A549 (cell line): ENCODE measurements around the gene STK4. TPM values are rescaled to one million over a fixed set of nuclear protein-coding genes. Genes with fewer than 3 reads are reported as not detected.

Experiments used
- ATAC-seq, 2 experiments: fragments of 200-7000 bp in 1 of 2; fragments of >200 bp in 1 of 2; cut with Nextera tagmentation in 1 of 2; cut with Tn5 transposase in 1 of 2; 3 replicates each; pipeline versions ENCODE4 v1.8.0 to v1.9.1; 2018 to 2020; ENCODE audit warnings: mild to moderate bottlenecking in 1 of 2, moderate library complexity in 1 of 2
- CTCF ChIA-PET: fragments of 300-600 bp; sonication (Branson Sonifier 250); formaldehyde crosslinking; extraction: SDS; loops from one replicate; lab custom pipeline; 2021; ENCODE audit warnings: antibody characterized with exemption, inconsistent platforms; lab: Yijun Ruan, JAX
- POLR2A ChIA-PET: fragments of 350-600 bp; formaldehyde crosslinking; extraction: SDS; loops from one replicate; lab custom pipeline; 2021; ENCODE audit warnings: antibody characterized with exemption, inconsistent platforms; lab: Yijun Ruan, JAX
- DNase-seq, 2 experiments: peaks; one replicate each; pipeline versions ENCODE4 v3.0.0 to v3.0.0-alpha.2; 2011 to 2016; ENCODE audit warnings: low read depth in 1 of 2, low spot score in 1 of 2
- FAIRE-seq: peaks from 2 replicates; lab custom pipeline; 2011; peaks lifted over from hg19 to GRCh38; lab: Jason Lieb, UNC
- H3K27ac ChIP-seq, 2 experiments: fragments of >200 bp; sonication (Bioruptor Twin); formaldehyde crosslinking; 3 replicates each; pipeline ENCODE4 v1.5.1; 2016 to 2017
- H3K4me1 ChIP-seq: fragments of >200 bp; sonication (Bioruptor Twin); formaldehyde crosslinking; 3 replicates; pipeline ENCODE4 v1.6.1; 2016
- H3K4me2 ChIP-seq: fragments of >200 bp; sonication (Bioruptor Twin); formaldehyde crosslinking; 3 replicates; pipeline ENCODE4 v1.6.1; 2016
- H3K4me3 ChIP-seq: fragments of >200 bp; sonication (Bioruptor Twin); formaldehyde crosslinking; 3 replicates; pipeline ENCODE4 v1.5.1; 2016
- H3K9me3 ChIP-seq: fragments of >200 bp; sonication (Bioruptor Twin); formaldehyde crosslinking; 3 replicates; pipeline ENCODE4 v1.6.1; 2016
- BHLHE40 ChIP-seq: IDR thresholded peaks from 2 replicates; pipeline ENCODE4 v1.6.1; 2012; ENCODE audit warnings: low read depth, low read length, inconsistent platforms
- CEBPB ChIP-seq, 2 experiments: fragments of >200 bp in 1 of 2; sonication (Bioruptor Twin) in 1 of 2; formaldehyde crosslinking in 1 of 2; IDR thresholded peaks; 2 replicates each; pipeline ENCODE4 v1.6.1; 2012 to 2016
- EHMT2 ChIP-seq: fragments of 200-600 bp; sonication (generic); IDR thresholded peaks from 2 replicates; pipeline ENCODE4 v1.6.1; 2016; ENCODE audit warnings: antibody characterized with exemption, low read depth, mild to moderate bottlenecking, moderate library complexity
- ESRRA ChIP-seq: fragments of 150-350 bp; IDR thresholded peaks from 2 replicates; pipeline ENCODE4 v1.6.1; 2014; ENCODE audit warnings: mild to moderate bottlenecking, low read length, borderline replicate concordance
- HDAC2 ChIP-seq: fragments of 200-600 bp; sonication (generic); IDR thresholded peaks from 2 replicates; pipeline ENCODE4 v1.6.1; 2016
- HEYL ChIP-seq: fragments of 250-450 bp; sonication (Bioruptor Pico); IDR thresholded peaks from 2 replicates; pipeline ENCODE4 v1.8.0; 2021; ENCODE audit warnings: mild to moderate bottlenecking, moderate library complexity
- HOXB5 ChIP-seq: fragments of 250-450 bp; sonication (Bioruptor Pico); IDR thresholded peaks from 2 replicates; pipeline ENCODE4 v1.5.0; 2020; ENCODE audit warnings: mild to moderate bottlenecking, moderate library complexity
- JUN ChIP-seq, 2 experiments: fragments of >200 bp; sonication (Bioruptor Twin); formaldehyde crosslinking; IDR thresholded peaks; 2 replicates in 1 of 2; 3 replicates in 1 of 2; pipeline ENCODE4 v1.6.1; 2016 to 2017
- JUNB ChIP-seq: fragments of >200 bp; sonication (Bioruptor Twin); formaldehyde crosslinking; IDR thresholded peaks from 2 replicates; pipeline ENCODE4 v1.6.1; 2016
- MAFK ChIP-seq: fragments of 450-650 bp; IDR thresholded peaks from 2 replicates; pipeline ENCODE4 v1.6.1; 2014; ENCODE audit not compliant: partially characterized antibody
- MAZ ChIP-seq: fragments of 150-350 bp; IDR thresholded peaks from 2 replicates; pipeline ENCODE4 v1.6.1; 2014; ENCODE audit warnings: antibody characterized with exemption, low read depth, low read length, borderline replicate concordance
- MYC ChIP-seq: IDR thresholded peaks from 2 replicates; pipeline ENCODE4 v1.6.1; 2012; ENCODE audit warnings: mild to moderate bottlenecking, inconsistent platforms, low read length, improper control_type of control experiment, borderline replicate concordance
- NR3C1 ChIP-seq: fragments of >200 bp; sonication (Bioruptor Twin); formaldehyde crosslinking; IDR thresholded peaks from 3 replicates; pipeline ENCODE4 v1.6.1; 2017
- POLR2AphosphoS2 ChIP-seq: conservative IDR thresholded peaks from 2 replicates; pipeline ENCODE4 v1.6.1; 2012; ENCODE audit warnings: low read length, improper control_type of control experiment, inconsistent platforms
- TFCP2L1 ChIP-seq: fragments of 250-450 bp; sonication (Bioruptor Pico); IDR thresholded peaks from 2 replicates; pipeline ENCODE4 v1.5.0; 2021; ENCODE audit warnings: mild to moderate bottlenecking
- ZNF302 ChIP-seq: fragments of 250-450 bp; sonication (Bioruptor Pico); IDR thresholded peaks from 2 replicates; pipeline ENCODE4 v1.9.0; 2021; ENCODE audit warnings: inconsistent platforms, mild to moderate bottlenecking, moderate library complexity
- WGBS: methylation state at CpG from one replicate; pipeline ENCODE4 v1.1.6; 2017; ENCODE audit errors: missing lambda C conversion rate; 5-methylcytosine and 5-hydroxymethylcytosine counted together
- polyA plus RNA-seq, 4 experiments: library from polyadenylated mRNA; depleted of rRNA in 3 of 4; stranded (reverse); fragments of >200 nt; fragmentation: RNase III in 1 of 4; extraction: RNeasy Plus Mini Kit Qiagen cat#74134 plus additional on column Dnase treatment in 1 of 4; gene quantifications; 2 replicates in 3 of 4; 3 replicates in 1 of 4; pipeline ENCODE4 v1.2.3, GENCODE V29; 2011 to 2017
- TF ChIP-seq, protein P1 (sequence below): fragments of >200 bp; sonication (Bioruptor Twin); formaldehyde crosslinking; IDR thresholded peaks from 2 replicates; pipeline ENCODE4 v1.6.1; 2016
- TF ChIP-seq, protein P2 (sequence below): fragments of 150-350 bp; IDR thresholded peaks from 2 replicates; pipeline ENCODE4 v1.6.1; 2014; ENCODE audit warnings: low read depth, mild to moderate bottlenecking, low read length
- TF ChIP-seq, protein P3 (sequence below): IDR thresholded peaks from 2 replicates; pipeline ENCODE4 v1.6.1; 2012
- TF ChIP-seq, protein P4 (sequence below): fragments of 450-650 bp; IDR thresholded peaks from 2 replicates; pipeline ENCODE4 v1.6.1; 2014; ENCODE audit warnings: antibody characterized with exemption

The STK4 gene
- polyA plus RNA-seq, 2 of the 4 experiments (the other 2 are of a cell fraction), result 14.5 to 34.5 TPM

DNA sequence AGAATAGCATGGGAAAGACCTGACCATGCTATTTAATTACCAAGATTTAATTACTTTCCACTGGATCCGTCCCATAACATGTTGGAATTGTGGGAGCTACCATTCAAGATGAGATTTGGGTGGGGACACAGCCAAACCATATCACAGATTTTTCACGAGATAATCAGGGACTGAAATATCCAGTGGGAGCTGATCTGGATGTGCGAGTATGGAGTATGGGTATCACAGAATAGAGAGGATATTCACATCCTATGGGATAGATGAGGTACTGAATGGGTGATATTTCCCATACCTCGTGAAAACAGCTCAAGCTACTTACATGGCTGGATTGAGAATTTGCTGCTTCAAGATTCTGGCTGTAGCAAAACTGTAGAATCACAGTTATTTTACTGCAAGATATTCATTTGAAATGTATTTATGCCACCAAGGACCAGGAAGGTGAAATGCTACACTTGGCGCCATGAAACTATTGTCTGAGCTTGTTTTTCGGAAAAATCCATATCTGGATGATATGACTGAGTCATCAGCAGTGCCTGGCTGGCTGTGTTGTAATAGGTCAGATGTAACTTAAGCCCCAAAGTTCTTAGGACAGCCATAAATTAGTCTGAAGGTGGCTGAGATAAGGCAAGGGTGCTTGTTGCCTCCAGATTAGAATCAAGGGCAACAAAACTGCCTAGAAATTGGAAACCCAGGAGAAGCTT is 104.8 kb downstream of the STK4 start (continued):
- TF ChIP-seq NR3C1 (no peak), BHLHE40 (no peak), HDAC2 (no peak), EHMT2 (no peak)
- TF ChIP-seq, protein P1, sequence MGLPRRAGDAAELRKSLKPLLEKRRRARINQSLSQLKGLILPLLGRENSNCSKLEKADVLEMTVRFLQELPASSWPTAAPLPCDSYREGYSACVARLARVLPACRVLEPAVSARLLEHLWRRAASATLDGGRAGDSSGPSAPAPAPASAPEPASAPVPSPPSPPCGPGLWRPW, result no peak
- TF ChIP-seq, protein P2, sequence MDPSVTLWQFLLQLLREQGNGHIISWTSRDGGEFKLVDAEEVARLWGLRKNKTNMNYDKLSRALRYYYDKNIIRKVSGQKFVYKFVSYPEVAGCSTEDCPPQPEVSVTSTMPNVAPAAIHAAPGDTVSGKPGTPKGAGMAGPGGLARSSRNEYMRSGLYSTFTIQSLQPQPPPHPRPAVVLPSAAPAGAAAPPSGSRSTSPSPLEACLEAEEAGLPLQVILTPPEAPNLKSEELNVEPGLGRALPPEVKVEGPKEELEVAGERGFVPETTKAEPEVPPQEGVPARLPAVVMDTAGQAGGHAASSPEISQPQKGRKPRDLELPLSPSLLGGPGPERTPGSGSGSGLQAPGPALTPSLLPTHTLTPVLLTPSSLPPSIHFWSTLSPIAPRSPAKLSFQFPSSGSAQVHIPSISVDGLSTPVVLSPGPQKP, result no peak

DNA sequence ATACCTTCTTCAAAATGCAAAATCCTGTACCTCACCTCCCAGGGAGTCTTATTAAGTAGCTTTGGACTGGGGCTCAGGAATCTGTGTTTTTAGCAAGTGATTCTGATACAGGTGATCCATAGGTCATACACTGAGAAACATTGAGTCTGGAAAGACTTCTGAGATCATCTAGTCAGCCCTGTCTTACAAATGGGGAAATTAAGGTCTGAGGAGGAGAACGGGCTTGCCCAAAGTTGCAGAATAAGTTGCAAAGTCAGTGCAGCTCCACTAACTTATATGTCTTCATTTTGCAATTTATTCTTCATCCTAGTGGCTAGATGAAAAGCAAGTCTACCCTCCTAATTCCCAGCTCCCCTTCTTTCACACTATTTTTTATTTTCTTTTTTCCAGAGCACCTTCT is 105.8 kb downstream of the STK4 start:
- Histone ChIP-seq H3K4me1 (peaks cover 6% of the 10 kb centered on the region; the same call in 1 of the 3 replicates), H3K4me3 (no peak overlapping the region), H3K4me2 (no peak overlapping the region), H3K9me3 (no peaks in the 10 kb centered on the region), H3K27ac (no peak overlapping the region)
- FAIRE-seq (no peak), ATAC-seq (no peak), DNase-seq (no peak)
- 96% methylated on average over 1 of the region's 1 CpG for WGBS
- TF ChIP-seq, protein P3, sequence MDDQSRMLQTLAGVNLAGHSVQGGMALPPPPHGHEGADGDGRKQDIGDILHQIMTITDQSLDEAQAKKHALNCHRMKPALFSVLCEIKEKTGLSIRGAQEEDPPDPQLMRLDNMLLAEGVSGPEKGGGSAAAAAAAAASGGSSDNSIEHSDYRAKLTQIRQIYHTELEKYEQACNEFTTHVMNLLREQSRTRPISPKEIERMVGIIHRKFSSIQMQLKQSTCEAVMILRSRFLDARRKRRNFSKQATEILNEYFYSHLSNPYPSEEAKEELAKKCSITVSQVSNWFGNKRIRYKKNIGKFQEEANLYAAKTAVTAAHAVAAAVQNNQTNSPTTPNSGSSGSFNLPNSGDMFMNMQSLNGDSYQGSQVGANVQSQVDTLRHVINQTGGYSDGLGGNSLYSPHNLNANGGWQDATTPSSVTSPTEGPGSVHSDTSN, result no peak
- TF ChIP-seq MAFK (no peak), ZNF302 (CRISPR knock-in tag) (no peak), NR3C1 (no peak), ESRRA (no peak), CEBPB (IDR thresholded peaks at IDR 0.05) (no peak), JUN (IDR thresholded peaks at IDR 0.05) (no peak)
- CTCF ChIA-PET, result interaction anchor here (0.8 to 3.5 kb wide), 6 partner anchors 10 to 222 kb away, joined by 3 to 20 read pairs (median 6); no protein-coding TSS in a partner anchor
- POLR2A ChIA-PET, result no interaction called here

DNA sequence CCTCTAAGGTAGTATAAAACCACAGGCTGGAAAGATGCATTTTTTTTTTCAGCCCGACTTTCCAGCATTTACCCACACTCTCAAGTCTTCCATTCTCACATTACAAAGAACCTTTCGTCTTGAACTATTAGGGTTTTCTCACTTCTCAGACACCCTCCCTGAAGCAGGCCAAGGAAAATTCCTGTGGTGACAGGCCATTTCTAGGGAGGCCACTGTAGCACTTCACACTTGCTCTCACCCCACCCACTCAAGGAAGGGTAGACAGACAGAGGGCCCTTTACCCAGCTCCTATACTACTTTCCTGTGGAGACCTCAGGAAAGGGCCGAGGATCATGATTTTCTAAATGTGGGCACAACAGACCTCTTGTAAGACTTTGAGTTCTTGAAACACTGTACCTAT is 106.9 kb downstream of the STK4 start:
- Histone ChIP-seq H3K27ac (no peak overlapping the region), H3K4me3 (no peak overlapping the region), H3K9me3 (no peaks in the 10 kb centered on the region), H3K4me1 (peaks cover 6% of the 10 kb centered on the region; the same call in 1 of the 3 replicates), H3K4me2 (no peak overlapping the region)
- no peak for DNase-seq
- WGBS, result 93% methylated on average over 3 of the region's 3 CpGs
- ATAC-seq, result no peak
- ChIA-PET POLR2A (no interaction called here), CTCF (interaction anchor here (0.9 to 3.5 kb wide), 2 partner anchors 22 to 29 kb away, joined by 3 to 20 read pairs; no protein-coding TSS in a partner anchor)
- FAIRE-seq, result no peak
- no peak for TF ChIP-seq HOXB5 (CRISPR knock-in tag)
- TF ChIP-seq MYC, result no peak
- TF ChIP-seq JUNB, result no peak
- TF ChIP-seq, protein P4, sequence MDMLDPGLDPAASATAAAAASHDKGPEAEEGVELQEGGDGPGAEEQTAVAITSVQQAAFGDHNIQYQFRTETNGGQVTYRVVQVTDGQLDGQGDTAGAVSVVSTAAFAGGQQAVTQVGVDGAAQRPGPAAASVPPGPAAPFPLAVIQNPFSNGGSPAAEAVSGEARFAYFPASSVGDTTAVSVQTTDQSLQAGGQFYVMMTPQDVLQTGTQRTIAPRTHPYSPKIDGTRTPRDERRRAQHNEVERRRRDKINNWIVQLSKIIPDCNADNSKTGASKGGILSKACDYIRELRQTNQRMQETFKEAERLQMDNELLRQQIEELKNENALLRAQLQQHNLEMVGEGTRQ, result no peak
- TF ChIP-seq TFCP2L1 (CRISPR knock-in tag), result no peak
- TF ChIP-seq HEYL (CRISPR knock-in tag), result no peak
- no peak for TF ChIP-seq NR3C1
- no peak for TF ChIP-seq CEBPB (IDR thresholded peaks at IDR 0.05)
- no peak for TF ChIP-seq JUN (IDR thresholded peaks at IDR 0.05)
- no peak for TF ChIP-seq POLR2AphosphoS2
- no peak for TF ChIP-seq MAZ
- TF ChIP-seq, protein P2, result no peak
